8988T (cell line): ENCODE results near the gene GGT5.
A peak's percentile ranks its signal among the peaks of the same experiment; 100 is the strongest.
"Not testable (repeated sequence)": the region's sequence is repeated elsewhere in the genome, so short reads cannot be mapped to it uniquely, and the experiment has no call there.

Experiments
- DNase-seq: peaks from one replicate; pipeline ENCODE4 v3.0.0; 2011

Gene GGT5

GRCh38 chr22:24200619-24201212, 44.2 kb downstream of the GGT5 start:
- DNase-seq = no peak

DNA sequence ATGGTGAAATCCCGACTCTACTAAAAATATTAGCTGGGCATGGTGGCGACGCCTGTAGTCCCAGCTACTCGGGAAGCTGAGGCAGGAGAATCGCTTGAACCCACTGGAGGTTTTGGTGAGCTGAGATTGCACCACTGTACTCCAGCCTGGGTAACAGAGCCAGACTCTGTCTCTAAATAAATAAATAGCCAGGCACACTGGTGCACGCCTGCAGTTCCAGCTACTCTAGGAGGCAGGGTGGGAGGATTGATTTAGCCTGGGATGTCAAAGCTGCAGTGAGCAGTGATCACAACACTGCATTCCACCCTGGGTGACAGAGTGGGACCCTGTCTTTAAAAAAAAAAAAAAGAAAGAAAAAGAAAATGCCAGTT, 46.2 kb downstream of the GGT5 start:
- no peak for DNase-seq

DNA sequence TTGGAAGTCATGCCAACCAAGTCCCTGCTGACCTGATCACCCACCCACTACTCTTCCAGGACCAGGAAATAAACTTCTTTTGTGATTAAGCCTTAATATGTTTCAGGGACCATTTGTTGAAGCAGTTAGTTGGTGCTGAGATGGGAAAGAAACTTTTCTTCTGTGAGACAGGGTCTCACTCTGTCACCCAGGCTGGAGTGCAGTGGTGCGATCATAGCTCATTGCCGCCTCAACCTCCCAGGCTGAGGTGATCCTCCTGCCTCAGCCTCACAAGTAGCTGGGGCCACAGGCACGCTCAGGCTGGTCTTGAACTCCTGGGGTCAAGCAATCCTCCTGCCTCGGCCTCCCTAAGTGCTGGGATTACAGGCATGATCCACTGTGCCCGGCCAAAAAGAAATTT, 53.0 kb downstream of the GGT5 start:
- no peak for DNase-seq

- no peak for DNase-seq
Measured at GRCh38 chr22:24191381-24191841, 53.5 kb downstream of the GGT5 start.

- no peak for DNase-seq
Measured at GRCh38 chr22:24190596-24191208, 54.2 kb downstream of the GGT5 start.

DNA sequence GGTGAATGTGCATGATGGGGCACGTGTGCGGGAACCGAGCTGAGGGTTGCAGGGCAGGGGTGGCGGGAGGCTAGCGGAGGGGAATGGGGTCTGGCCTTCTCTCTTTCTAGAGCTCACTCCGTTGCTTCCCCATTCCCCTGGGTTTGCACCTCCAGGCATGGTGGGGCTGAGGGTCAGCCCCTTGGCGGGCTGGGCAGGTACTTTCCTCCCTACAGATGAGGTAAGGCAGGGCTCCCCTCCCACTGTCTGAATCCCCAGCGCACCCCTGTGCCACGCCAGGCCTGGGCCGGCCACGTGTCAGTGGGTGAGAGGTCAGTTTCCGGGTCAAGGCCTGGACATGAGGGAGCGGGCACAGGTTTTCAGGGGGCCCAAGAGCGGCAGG, 54.7 kb downstream of the GGT5 start:
- DNase-seq = no peak

DNA sequence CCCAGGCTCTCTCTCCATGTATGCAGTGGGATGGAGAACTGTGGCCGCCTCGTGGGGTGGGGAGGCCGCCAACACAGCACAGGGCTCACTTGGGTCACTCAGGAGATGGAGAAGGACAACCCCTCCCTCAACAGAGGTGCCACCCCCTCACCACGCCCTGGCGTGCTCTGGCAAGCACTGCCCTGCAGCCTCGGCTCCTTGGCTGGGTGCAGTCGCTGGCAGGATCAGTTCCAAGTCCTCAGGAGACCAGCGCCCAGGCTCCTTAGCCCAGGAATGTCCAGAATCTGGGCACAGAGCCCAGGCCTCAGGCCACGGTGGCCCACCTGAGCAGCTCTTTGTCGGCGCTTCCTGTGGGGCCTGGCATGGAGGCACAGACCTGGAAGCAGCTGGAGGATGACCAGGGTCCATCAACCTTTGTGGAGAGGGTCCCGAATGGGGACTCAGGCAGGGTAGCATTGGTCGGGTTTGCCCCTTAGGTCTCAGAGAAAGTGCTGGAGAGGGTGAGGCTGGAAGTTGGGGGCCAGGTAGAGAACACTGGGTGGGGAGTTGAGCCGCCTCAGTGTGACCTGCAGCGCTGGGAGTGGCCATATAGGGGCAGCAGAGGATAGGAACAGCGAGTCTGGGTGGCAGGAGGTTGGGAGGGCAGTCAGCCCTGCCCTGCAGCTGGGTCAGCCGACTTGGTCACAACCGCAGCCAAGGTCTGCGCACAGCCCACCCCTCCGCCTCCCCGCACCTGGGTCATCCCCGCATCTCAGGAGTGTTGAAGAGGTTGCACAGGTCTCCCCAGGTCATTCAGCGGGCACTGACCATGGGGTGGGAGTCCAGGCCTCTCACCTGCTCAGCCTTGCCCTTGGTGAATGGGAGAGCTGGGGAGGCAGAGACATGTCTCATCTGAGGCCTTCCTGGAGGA, 55.4 kb downstream of the GGT5 start:
- peak; percentile 90 for DNase-seq

DNA sequence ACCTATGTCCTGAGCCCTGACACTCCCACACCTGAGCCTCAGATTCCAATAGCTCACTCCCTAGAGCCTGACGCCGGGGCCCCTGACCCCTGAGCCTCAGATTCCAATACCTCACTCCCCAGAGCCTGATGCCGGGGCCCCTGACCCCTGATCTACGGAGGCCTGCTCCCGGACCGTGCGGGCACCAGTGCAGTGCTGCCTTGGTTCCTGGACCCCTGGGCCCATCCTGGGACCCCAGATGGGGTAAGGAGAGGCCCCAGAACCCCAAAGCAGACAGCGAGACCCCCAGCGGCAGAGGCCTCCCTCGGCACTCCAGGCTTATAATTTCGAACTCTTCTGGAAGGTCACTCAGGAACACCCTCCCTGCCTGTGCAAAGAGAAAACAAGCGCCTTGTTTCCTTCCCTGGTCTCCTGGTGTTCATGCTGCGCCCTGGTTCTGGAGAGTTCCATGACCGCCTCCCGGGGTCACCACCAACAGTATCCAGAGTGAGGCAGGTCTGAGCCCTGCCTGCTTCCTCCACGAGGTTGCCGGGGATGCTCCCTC, 56.1 kb downstream of the GGT5 start:
- peak; percentile 20 for DNase-seq

- peak; percentile 10 for DNase-seq
Measured at GRCh38 chr22:24187731-24188644, 56.9 kb downstream of the GGT5 start.

- DNase-seq = peak; percentile 11
Measured at GRCh38 chr22:24186892-24187670, 57.8 kb downstream of the GGT5 start.

- peak; percentile 10 for DNase-seq
Measured at GRCh38 chr22:24186352-24186740, 58.5 kb downstream of the GGT5 start.

GRCh38 chr22:24185501-24186351, 59.2 kb downstream of the GGT5 start:
- DNase-seq = peak; percentile 2

- DNase-seq = peak; percentile 7
Measured at GRCh38 chr22:24185001-24185500, 59.8 kb downstream of the GGT5 start.

GRCh38 chr22:24184057-24184798, 60.7 kb downstream of the GGT5 start:
- DNase-seq = peak; percentile 1

- no peak for DNase-seq
Measured at GRCh38 chr22:24183321-24184031, 61.4 kb downstream of the GGT5 start.

DNA sequence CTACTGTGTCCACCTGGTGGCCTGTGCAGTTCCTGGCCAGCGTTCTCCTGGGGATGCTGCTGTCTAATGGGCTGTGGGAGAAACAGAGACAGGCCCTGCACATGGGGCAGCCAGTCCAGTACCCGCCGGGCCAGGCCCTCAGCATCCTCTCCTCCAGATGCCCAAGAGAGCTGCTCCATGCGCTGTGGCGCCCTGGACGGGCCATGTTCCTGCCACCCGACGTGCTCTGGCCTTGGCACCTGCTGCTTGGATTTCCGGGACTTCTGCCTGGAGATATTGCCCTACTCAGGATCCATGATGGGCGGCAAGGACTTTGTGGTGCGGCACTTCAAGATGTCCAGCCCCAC, 62.0 kb downstream of the GGT5 start:
- not testable (repeated sequence) for DNase-seq

GRCh38 chr22:24181996-24182899, 62.6 kb downstream of the GGT5 start:
- DNase-seq = no peak
